GM12878 (cell line): Measurements from ENCODE around the gene PLAC8L1. TPM values are rescaled to one million over a fixed set of nuclear protein-coding genes. Genes with fewer than 3 reads are reported as not detected.

Experiments
- DPF2 ChIP-seq: fragments of 450-650 bp; IDR thresholded peaks from 2 replicates; pipeline ENCODE4 v1.6.1; 2017; ENCODE audit warnings: mild to moderate bottlenecking
- JUND ChIP-seq: IDR thresholded peaks from 2 replicates; pipeline ENCODE4 v1.6.1; 2012; ENCODE audit warnings: low read depth, mild to moderate bottlenecking, low read length, improper control_type of control experiment, moderate library complexity
- MEF2A ChIP-seq: IDR thresholded peaks from 2 replicates; pipeline ENCODE4 v1.6.1; 2011; ENCODE audit warnings: low read depth, mild to moderate bottlenecking, low read length, moderate library complexity; ENCODE audit not compliant: insufficient read depth
- RELA ChIP-seq: fragments of 450-650 bp; IDR thresholded peaks from 2 replicates; pipeline ENCODE4 v1.8.0; 2014; ENCODE audit warnings: borderline replicate concordance; ENCODE audit not compliant: partially characterized antibody
- ZBED1 ChIP-seq: IDR thresholded peaks from 2 replicates; pipeline ENCODE4 v1.6.1; 2016; ENCODE audit warnings: borderline replicate concordance
- polyA plus RNA-seq, 11 experiments: library from polyadenylated mRNA; depleted of rRNA in 4 of 11; unstranded in 6 of 11; stranded (reverse) in 5 of 11; fragments of >200 nt; fragmentation: Nextera tagmentation in 4 of 11; fragmentation: Illumina TruSeq in 1 of 11; extraction: Ambion mirVana in 4 of 11; extraction: Trizol in 1 of 11; gene quantifications; 1 replicate in 1 of 11; 2 replicates in 10 of 11; pipeline versions ENCODE4 v1.2.1 to v1.2.3, GENCODE V29; 2011 to 2016; ENCODE audit warnings: inconsistent platforms in 2 of 11, missing spikeins in 2 of 11, low read depth in 1 of 11
- total RNA-seq, 4 experiments: library from RNA; depleted of rRNA in 3 of 4; stranded (reverse); fragments of >200 nt in 3 of 4; fragmentation: Illumina TruSeq in 1 of 4; extraction: Trizol in 1 of 4; gene quantifications; 2 replicates each; pipeline versions ENCODE4 v1.2.1 to v1.2.3, GENCODE V29; 2013 to 2021
- TF ChIP-seq, protein P1 (sequence below): fragments of 150-350 bp; IDR thresholded peaks from 2 replicates; pipeline ENCODE4 v1.6.1; 2016; ENCODE audit warnings: low read depth, low read length
- TF ChIP-seq, protein P2 (sequence below): fragments of 450-650 bp; IDR thresholded peaks from 2 replicates; pipeline ENCODE4 v1.6.1; 2017; ENCODE audit warnings: mild to moderate bottlenecking, moderate library complexity

PLAC8L1 gene
- total and polyA plus RNA-seq, 10 of the 15 experiments (the other 5 are each of a cell fraction or from before 2014, with no cell fraction given), result 0.17 to 0.39 (median 0.24) TPM; not detected in 4

DNA sequence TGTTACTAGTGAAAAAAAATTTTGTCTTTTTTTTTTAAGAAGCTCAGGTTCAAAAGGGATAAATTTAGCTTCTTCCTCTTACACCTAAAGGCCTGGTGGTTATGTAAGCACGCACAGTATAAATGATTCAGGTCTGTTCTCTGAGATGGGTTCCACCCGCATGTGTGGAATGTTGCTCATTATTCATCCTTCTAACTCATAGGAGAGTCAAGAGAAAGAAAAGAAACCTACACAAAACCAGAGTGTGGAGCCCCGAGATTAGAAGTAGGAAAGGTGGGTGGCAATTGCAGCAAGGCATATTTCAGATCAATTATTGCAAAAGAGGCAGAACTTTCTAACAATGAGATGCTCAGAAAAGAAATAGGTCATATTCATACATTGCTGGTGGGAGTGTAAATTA lies 13.5 kb downstream of the PLAC8L1 start (continued):
- TF ChIP-seq, protein P1, sequence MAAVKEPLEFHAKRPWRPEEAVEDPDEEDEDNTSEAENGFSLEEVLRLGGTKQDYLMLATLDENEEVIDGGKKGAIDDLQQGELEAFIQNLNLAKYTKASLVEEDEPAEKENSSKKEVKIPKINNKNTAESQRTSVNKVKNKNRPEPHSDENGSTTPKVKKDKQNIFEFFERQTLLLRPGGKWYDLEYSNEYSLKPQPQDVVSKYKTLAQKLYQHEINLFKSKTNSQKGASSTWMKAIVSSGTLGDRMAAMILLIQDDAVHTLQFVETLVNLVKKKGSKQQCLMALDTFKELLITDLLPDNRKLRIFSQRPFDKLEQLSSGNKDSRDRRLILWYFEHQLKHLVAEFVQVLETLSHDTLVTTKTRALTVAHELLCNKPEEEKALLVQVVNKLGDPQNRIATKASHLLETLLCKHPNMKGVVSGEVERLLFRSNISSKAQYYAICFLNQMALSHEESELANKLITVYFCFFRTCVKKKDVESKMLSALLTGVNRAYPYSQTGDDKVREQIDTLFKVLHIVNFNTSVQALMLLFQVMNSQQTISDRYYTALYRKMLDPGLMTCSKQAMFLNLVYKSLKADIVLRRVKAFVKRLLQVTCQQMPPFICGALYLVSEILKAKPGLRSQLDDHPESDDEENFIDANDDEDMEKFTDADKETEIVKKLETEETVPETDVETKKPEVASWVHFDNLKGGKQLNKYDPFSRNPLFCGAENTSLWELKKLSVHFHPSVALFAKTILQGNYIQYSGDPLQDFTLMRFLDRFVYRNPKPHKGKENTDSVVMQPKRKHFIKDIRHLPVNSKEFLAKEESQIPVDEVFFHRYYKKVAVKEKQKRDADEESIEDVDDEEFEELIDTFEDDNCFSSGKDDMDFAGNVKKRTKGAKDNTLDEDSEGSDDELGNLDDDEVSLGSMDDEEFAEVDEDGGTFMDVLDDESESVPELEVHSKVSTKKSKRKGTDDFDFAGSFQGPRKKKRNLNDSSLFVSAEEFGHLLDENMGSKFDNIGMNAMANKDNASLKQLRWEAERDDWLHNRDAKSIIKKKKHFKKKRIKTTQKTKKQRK, result no peak
- TF ChIP-seq, protein P2, sequence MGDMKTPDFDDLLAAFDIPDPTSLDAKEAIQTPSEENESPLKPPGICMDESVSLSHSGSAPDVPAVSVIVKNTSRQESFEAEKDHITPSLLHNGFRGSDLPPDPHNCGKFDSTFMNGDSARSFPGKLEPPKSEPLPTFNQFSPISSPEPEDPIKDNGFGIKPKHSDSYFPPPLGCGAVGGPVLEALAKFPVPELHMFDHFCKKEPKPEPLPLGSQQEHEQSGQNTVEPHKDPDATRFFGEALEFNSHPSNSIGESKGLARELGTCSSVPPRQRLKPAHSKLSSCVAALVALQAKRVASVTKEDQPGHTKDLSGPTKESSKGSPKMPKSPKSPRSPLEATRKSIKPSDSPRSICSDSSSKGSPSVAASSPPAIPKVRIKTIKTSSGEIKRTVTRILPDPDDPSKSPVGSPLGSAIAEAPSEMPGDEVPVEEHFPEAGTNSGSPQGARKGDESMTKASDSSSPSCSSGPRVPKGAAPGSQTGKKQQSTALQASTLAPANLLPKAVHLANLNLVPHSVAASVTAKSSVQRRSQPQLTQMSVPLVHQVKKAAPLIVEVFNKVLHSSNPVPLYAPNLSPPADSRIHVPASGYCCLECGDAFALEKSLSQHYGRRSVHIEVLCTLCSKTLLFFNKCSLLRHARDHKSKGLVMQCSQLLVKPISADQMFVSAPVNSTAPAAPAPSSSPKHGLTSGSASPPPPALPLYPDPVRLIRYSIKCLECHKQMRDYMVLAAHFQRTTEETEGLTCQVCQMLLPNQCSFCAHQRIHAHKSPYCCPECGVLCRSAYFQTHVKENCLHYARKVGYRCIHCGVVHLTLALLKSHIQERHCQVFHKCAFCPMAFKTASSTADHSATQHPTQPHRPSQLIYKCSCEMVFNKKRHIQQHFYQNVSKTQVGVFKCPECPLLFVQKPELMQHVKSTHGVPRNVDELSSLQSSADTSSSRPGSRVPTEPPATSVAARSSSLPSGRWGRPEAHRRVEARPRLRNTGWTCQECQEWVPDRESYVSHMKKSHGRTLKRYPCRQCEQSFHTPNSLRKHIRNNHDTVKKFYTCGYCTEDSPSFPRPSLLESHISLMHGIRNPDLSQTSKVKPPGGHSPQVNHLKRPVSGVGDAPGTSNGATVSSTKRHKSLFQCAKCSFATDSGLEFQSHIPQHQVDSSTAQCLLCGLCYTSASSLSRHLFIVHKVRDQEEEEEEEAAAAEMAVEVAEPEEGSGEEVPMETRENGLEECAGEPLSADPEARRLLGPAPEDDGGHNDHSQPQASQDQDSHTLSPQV, result no peak
- TF ChIP-seq MEF2A (no peak), DPF2 (no peak), RELA (no peak), JUND (no peak), ZBED1 (no peak)
